Tibial nerve (tissue), 4 donors: ENCODE data around the gene PIGS.

Experiments used
- EP300 ChIP-seq, 2 donors: sonication (generic); formaldehyde crosslinking; IDR thresholded peaks; one replicate each; pipeline ENCODE4 v1.6.1; 2017; ENCODE audit warnings: antibody characterized with exemption in 2 of 2, mild to moderate bottlenecking in 1 of 2
- POLR2A ChIP-seq, 2 donors: fragments of 450-650 bp; IDR thresholded peaks; one replicate each; pipeline ENCODE4 v1.6.1; 2017; ENCODE audit warnings: antibody characterized with exemption in 2 of 2, mild to moderate bottlenecking in 2 of 2, moderate library complexity in 2 of 2
- TF ChIP-seq, protein P1 (sequence below), 5 experiments: fragments of 200-600 bp in 3 of 5; fragments of 450-650 bp in 2 of 5; sonication (generic) in 3 of 5; IDR thresholded peaks; one replicate each; pipeline ENCODE4 v1.5.1; 2016 to 2019; ENCODE audit warnings: antibody characterized with exemption in 5 of 5, mild to moderate bottlenecking in 3 of 5, moderate library complexity in 2 of 5

DNA sequence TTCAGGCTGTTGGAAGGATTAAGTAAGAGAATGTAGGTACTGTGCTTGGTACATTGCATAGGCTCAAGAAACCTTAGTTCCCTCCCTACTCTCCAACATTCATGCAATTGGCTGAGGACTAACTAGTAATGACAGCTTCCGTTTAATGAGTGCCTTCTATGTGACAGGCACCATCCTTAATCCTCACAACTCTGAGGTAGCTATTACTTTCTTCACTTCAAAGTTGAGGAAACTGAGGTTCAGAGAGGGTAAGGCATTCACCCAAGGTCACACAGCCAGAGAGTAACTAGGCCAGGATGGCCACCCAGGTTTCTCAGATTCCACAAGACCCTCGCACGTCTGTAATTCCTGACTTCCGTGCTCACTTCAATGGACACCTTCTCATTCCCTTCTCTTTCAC is 41.1 kb downstream of the PIGS start:
- TF ChIP-seq, protein P1, sequence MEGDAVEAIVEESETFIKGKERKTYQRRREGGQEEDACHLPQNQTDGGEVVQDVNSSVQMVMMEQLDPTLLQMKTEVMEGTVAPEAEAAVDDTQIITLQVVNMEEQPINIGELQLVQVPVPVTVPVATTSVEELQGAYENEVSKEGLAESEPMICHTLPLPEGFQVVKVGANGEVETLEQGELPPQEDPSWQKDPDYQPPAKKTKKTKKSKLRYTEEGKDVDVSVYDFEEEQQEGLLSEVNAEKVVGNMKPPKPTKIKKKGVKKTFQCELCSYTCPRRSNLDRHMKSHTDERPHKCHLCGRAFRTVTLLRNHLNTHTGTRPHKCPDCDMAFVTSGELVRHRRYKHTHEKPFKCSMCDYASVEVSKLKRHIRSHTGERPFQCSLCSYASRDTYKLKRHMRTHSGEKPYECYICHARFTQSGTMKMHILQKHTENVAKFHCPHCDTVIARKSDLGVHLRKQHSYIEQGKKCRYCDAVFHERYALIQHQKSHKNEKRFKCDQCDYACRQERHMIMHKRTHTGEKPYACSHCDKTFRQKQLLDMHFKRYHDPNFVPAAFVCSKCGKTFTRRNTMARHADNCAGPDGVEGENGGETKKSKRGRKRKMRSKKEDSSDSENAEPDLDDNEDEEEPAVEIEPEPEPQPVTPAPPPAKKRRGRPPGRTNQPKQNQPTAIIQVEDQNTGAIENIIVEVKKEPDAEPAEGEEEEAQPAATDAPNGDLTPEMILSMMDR (IDR thresholded peaks at IDR 0.05), result no peak
- TF ChIP-seq POLR2A (IDR thresholded peaks at IDR 0.05), result no peak
- TF ChIP-seq EP300 (IDR thresholded peaks at IDR 0.05), result no peak
